Umbilical cord (tissue), 1 donor: ENCODE results near the gene NEK2. TPM values are rescaled to one million over a fixed set of nuclear protein-coding genes. Genes with fewer than 3 reads are reported as not detected.

Experiments
- total RNA-seq: library from RNA; depleted of rRNA; stranded (reverse); fragments of >200 nt; gene quantifications from one replicate; pipeline ENCODE4 v1.2.3, GENCODE V29; 2014; ENCODE audit warnings: low replicate concordance; ENCODE audit not compliant: insufficient read depth

NEK2 gene
- total RNA-seq, 1 donor from 2014 or later = 3.1 TPM

Other genes starting within 250 kb of the NEK2 start
- 3.1 TPM for gene RD3, start 183.5 kb downstream of the NEK2 start, total RNA-seq
- gene SLC30A1, start 96.5 kb downstream of the NEK2 start, total RNA-seq = 27.7 TPM
- 71.7 TPM for gene LPGAT1, start 155.1 kb upstream of the NEK2 start, total RNA-seq